IPS-NIHi7 (cell line): ENCODE data around the gene RASSF4.
"Not testable (repeated sequence)": the region's sequence is repeated elsewhere in the genome, so short reads cannot be mapped to it uniquely, and the experiment has no call there.

Experiments
- DNase-seq: peaks from one replicate; pipeline ENCODE4 v3.0.0; 2012; ENCODE audit warnings: mixed read lengths; ENCODE audit errors: extremely low spot score

The RASSF4 gene

DNA sequence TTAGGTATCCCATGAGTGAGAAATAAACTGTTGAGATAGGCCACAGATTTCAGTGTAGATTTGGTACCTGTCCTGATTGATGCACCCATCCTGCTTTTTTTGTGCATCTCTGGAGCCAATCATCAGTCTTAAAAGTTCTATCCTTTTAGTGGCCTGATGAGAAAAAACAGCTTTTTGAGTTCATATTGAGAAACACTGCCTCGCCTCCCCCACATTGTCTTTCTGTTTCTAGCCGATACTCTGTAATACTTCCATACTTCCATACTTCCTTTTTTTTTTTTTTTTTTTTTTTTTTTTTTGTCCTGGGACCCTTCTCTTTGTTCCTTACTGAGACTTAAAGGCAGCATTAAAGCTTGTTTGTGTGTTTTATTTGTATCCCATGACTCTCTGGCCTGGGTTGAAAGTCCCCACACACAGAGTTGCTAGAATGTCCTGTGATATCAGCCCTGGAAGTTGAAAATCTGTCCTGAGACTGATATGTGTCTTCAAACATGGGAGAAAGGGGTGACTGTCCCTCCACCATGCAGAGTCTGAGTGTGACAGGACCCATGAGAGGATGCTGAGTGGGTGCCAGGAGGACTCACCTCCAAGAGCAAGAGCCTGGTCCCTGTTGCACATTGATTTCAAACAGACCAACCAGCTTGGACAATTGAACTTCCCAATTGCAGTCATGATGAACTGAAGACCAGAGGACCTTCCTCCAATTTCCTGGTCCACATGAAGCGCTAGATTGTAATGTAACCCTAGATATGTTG lies 46.9 kb downstream of the RASSF4 start:
- no peak for DNase-seq

DNA sequence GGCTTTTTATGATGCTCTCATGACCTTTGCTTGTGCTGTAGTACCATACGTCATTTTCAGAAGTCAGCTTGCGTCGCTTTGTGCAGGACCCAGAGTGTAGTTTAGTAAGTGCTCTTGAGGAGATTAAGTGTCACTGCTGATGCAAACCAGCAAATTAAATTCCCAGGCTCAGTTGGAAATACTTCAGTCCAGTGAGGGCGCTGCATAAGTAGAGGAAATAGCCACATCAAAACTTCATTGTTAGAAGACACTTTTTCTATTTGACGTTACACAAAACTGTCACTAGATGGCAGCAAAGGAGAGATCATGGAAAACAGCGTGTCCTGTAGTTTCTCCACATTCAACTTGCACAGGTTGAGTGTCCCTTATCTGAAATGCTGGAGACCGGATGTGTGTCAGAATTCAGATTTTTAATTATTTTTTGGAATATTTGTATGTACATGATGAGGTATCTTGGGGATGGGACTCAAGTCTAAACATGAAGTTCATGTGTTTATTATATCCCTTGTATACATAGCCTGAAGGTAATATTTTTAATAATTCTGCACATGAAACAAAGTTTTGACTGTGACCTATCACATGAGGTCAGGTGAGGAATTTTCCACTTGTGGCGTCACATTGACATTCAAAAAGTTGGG lies 49.0 kb downstream of the RASSF4 start:
- peak; percentile 76 for DNase-seq

DNA sequence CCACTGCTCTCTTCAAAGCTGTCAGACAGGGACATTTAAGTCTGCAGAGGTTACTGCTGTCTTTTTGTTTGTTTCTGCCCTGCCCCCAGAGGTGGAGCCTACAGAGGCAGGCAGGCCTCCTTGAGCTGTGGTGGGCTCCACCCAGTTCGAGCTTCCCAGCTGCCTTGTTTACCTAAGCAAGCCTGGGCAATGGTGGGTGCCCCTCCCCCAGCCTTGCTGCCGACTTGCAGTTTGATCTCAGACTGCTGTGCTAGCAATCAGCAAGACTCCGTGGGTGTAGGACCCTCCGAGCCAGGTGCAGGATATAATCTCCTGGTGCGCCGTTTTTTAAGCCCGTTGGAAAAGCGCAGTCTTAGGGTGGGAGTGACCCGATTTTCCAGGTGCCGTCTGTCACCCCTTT lies 55.0 kb downstream of the RASSF4 start:
- DNase-seq, result not testable (repeated sequence)

DNA sequence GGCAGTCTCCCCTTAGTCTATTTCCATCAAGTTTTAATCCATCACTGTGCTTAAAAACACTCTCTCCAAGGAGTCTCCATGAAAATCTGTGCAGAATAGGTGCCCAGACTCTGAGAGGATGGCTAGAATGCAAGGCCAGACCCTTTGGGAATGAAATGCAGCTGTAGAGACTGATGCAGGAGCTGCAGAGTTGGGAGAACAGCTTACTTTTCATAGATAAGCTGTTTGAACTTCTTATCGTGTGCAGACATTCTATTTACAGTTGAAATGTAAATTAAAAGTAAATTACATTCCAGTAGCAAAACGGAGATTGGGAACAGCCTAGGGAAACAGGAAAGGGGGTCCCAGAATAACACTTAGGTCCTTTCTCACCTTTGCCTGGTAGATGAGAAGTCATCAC lies 56.0 kb downstream of the RASSF4 start:
- no peak for DNase-seq

DNA sequence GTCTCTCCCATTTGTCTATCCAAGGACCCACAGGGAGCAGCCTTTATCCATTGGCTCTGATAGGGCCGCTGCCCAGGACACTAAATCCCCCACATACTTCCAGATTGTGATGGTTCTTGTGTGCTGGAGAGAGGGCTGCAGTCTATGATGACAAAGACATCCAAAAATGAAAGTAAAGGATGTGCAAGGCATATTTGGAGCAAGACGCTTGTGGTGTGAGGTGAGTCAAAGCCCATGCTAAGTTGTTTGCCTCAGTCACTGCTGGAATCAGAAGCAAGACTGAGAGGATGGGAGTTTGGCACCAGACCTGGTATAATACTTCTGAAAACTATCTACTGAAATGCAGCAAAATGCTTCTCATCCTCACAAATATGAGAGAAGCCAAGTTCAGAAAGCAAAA lies 63.8 kb downstream of the RASSF4 start:
- DNase-seq, result no peak

DNA sequence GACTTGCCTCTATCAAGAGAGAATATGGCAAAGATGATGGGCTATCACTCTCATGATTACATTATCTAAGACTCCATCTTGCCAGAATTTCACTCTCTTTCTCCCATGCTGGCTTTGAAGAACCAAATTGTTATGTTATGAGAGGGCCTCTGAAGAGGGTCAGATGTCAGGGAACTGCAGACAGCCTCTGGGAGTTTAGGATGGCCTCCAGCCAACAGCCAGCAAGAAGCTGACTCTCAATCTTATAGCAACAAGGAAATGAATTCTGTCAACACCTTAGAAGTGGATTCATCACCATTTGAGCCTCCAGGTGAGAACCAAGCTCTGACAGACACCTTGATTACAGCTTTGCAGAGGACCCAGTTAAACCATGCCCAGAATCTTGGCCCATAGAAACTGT lies 74.7 kb downstream of the RASSF4 start:
- DNase-seq, result no peak

DNA sequence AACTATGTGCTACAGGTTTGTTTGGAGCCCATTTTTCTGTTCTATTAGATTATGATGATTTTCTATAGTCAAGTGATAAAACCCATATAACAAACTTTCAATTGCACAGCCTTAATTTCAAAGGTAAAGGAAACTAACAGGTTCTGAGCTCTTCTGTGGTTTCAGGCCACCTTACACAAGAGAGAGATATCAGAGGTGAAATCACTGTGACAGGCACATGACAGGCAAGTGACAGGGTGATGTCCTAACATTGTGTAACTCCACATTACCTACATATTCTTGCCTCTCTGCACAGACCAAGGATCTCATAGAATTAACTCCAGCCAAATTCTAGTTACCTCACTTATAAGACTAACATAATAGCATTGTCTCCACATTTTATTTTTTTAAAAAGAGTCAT lies 76.1 kb downstream of the RASSF4 start:
- no peak for DNase-seq

DNA sequence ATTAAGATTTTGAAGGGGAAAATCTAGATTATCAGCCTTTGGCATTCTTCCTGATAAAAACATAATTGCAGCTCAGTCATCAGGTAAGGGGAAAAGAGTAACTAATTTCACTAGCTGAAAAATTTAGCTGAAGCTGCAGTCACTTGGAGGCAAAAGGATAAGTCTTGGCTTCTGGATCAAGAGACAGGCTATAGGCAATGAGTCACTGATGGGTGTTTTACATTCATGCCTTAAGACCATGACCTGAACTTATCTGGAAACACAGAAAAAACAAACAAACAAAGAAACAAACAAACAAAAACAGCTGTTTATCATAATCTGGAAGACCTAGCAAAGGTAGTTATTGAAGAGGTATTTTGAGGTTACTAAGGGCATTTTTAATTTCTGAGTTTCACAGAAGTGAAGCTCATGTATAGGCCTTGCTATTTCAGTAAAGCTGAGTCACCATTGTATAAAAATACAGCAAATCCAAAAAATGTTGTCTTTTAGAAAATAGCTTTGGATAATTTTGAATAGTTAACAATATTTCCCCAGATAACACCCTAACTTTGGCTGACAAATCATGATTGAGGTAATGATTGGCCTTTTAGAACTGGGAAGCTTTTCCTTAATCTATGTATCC lies 81.4 kb downstream of the RASSF4 start:
- DNase-seq, result no peak

DNA sequence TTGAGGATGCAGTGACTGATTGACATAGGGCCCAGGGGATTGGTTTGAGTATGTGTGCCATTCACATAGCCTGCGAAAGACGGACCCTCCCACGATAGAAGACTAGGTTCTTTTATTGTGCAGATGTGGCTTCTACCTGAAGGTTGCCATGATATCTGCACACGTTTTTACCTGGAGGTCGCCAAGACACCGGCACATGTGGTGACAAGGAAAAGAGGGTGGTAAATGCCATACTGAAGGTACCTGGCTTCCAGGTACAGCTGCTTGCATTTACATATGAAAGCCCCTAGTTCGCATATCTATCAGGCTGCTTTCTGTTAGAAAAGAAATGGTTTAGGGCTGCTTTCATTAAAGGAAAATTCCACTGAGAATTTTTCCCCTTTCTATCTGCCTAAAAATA lies 84.7 kb downstream of the RASSF4 start:
- peak; percentile 25 for DNase-seq
